ENCODE data around the gene ARHGEF4. TPM values are rescaled to one million over a fixed set of nuclear protein-coding genes. Genes with fewer than 3 reads are reported as not detected.

The ARHGEF4 gene
- total and polyA plus RNA-seq, 5 donors from 2014 or later, result 0.22 to 1.7 (median 0.48) TPM; not detected in 1

- Mint-ChIP-seq H3K36me3 (no peaks in the 10 kb centered on the region), H3K4me3 (no peak overlapping the region), H3K27ac (no peak overlapping the region), H3K9me3 (no peaks in the 10 kb centered on the region), H3K27me3 (peaks cover 5% of the 10 kb centered on the region), H3K4me1 (no peaks in the 10 kb centered on the region)
- Histone ChIP-seq H3K36me3 (ENCODE audit: control insufficient read depth, insufficient read depth, low read length) (no peaks in the 10 kb centered on the region), H3K27ac (ENCODE audit: insufficient read depth, low read length, poor library complexity, severe bottlenecking) (no peak overlapping the region), H3K27me3 (ENCODE audit: control insufficient read depth, insufficient read depth, low read length) (peaks cover 2% of the 10 kb centered on the region), H3K4me1 (ENCODE audit: control insufficient read depth, insufficient read depth, low read length, poor library complexity, severe bottlenecking) (no peaks in the 10 kb centered on the region), H3K9me3 (ENCODE audit: control insufficient read depth in 2 of 2, low read length in 2 of 2) (no peaks in the 10 kb centered on the region), H3K4me3 (ENCODE audit: low read depth, low read length) (no peak overlapping the region)
- DNase-seq (no peak), ATAC-seq (ENCODE audit: low read depth in 2 of 2) (no peak)
These were observed 85.7 kb downstream of the ARHGEF4 start for GRCh38 chr2:130922417-130922816.

GRCh38 chr2:130928385-130928784 lies 91.7 kb downstream of the ARHGEF4 start:
- Histone ChIP-seq H3K36me3 (ENCODE audit: control insufficient read depth, insufficient read depth, low read length) (no peaks in the 10 kb centered on the region), H3K27me3 (ENCODE audit: control insufficient read depth, insufficient read depth, low read length) (peaks cover 8% of the 10 kb centered on the region), H3K9me3 (ENCODE audit: control insufficient read depth in 2 of 2, low read length in 2 of 2) (peaks cover 0 to 5% of the 10 kb centered on the region in 2 experiments), H3K4me3 (ENCODE audit: low read depth, low read length) (no peak overlapping the region), H3K4me1 (ENCODE audit: control insufficient read depth, insufficient read depth, low read length, poor library complexity, severe bottlenecking) (no peaks in the 10 kb centered on the region), H3K27ac (ENCODE audit: insufficient read depth, low read length, poor library complexity, severe bottlenecking) (no peak overlapping the region)
- Mint-ChIP-seq H3K27ac (no peak overlapping the region), H3K4me3 (no peak overlapping the region), H3K4me1 (no peaks in the 10 kb centered on the region), H3K36me3 (no peaks in the 10 kb centered on the region), H3K27me3 (peaks cover 25% of the 10 kb centered on the region), H3K9me3 (peaks cover 0 to 8% (median 3%) of the 10 kb centered on the region in 7 donors)
- ATAC-seq (ENCODE audit: low read depth in 2 of 2) (no peak), DNase-seq (no peak)

GRCh38 chr2:130930740-130931659 lies 94.3 kb downstream of the ARHGEF4 start:
- Mint-ChIP-seq H3K36me3 (no peaks in the 10 kb centered on the region), H3K4me1 (no peaks in the 10 kb centered on the region), H3K27ac (no peak overlapping the region), H3K9me3 (peaks cover 0 to 10% (median 3%) of the 10 kb centered on the region in 7 donors), H3K27me3 (peaks cover 35% of the 10 kb centered on the region), H3K4me3 (no peak overlapping the region)
- Histone ChIP-seq H3K9me3 (ENCODE audit: control insufficient read depth in 2 of 2, low read length in 2 of 2) (peaks cover 0 to 5% of the 10 kb centered on the region in 2 experiments), H3K4me1 (ENCODE audit: control insufficient read depth, insufficient read depth, low read length, poor library complexity, severe bottlenecking) (no peaks in the 10 kb centered on the region), H3K36me3 (ENCODE audit: control insufficient read depth, insufficient read depth, low read length) (no peaks in the 10 kb centered on the region), H3K27me3 (ENCODE audit: control insufficient read depth, insufficient read depth, low read length) (peaks cover 8% of the 10 kb centered on the region), H3K4me3 (ENCODE audit: low read depth, low read length) (no peak overlapping the region), H3K27ac (ENCODE audit: insufficient read depth, low read length, poor library complexity, severe bottlenecking) (no peak overlapping the region)
- no peak for ATAC-seq (ENCODE audit: low read depth in 2 of 2)
- no peak for DNase-seq

- Mint-ChIP-seq H3K36me3 (no peaks in the 10 kb centered on the region), H3K4me3 (no peak overlapping the region), H3K9me3 (peaks cover 0 to 14% (median 4%) of the 10 kb centered on the region in 7 donors), H3K27ac (no peak overlapping the region), H3K4me1 (no peaks in the 10 kb centered on the region), H3K27me3 (peaks cover 36% of the 10 kb centered on the region)
- Histone ChIP-seq H3K4me1 (ENCODE audit: control insufficient read depth, insufficient read depth, low read length, poor library complexity, severe bottlenecking) (no peaks in the 10 kb centered on the region), H3K4me3 (ENCODE audit: low read depth, low read length) (no peak overlapping the region), H3K9me3 (ENCODE audit: control insufficient read depth in 2 of 2, low read length in 2 of 2) (peaks cover 0 to 4% of the 10 kb centered on the region in 2 experiments), H3K36me3 (ENCODE audit: control insufficient read depth, insufficient read depth, low read length) (no peaks in the 10 kb centered on the region), H3K27ac (ENCODE audit: insufficient read depth, low read length, poor library complexity, severe bottlenecking) (no peak overlapping the region), H3K27me3 (ENCODE audit: control insufficient read depth, insufficient read depth, low read length) (no peaks in the 10 kb centered on the region)
- DNase-seq (no peak), ATAC-seq (ENCODE audit: low read depth in 2 of 2) (no peak)
These were observed 96.8 kb downstream of the ARHGEF4 start for GRCh38 chr2:130933501-130933900.

GRCh38 chr2:130936451-130936850 lies 99.7 kb downstream of the ARHGEF4 start:
- DNase-seq, result no peak
- Mint-ChIP-seq H3K27ac (no peak overlapping the region), H3K4me3 (no peak overlapping the region), H3K36me3 (no peaks in the 10 kb centered on the region), H3K27me3 (peaks cover 29% of the 10 kb centered on the region), H3K4me1 (no peaks in the 10 kb centered on the region), H3K9me3 (peaks cover 0 to 11% (median 4%) of the 10 kb centered on the region in 7 donors)
- H3K9me3 ChIP-seq (ENCODE audit: control insufficient read depth in 2 of 2, low read length in 2 of 2), result peaks cover 0 to 3% of the 10 kb centered on the region in 2 experiments
- ATAC-seq (ENCODE audit: low read depth in 2 of 2), result no peak
- no peaks in the 10 kb centered on the region for H3K4me1 ChIP-seq (ENCODE audit: control insufficient read depth, insufficient read depth, low read length, poor library complexity, severe bottlenecking)
- H3K4me3 ChIP-seq (ENCODE audit: low read depth, low read length), result no peak overlapping the region
- no peaks in the 10 kb centered on the region for H3K27me3 ChIP-seq (ENCODE audit: control insufficient read depth, insufficient read depth, low read length)
- no peaks in the 10 kb centered on the region for H3K36me3 ChIP-seq (ENCODE audit: control insufficient read depth, insufficient read depth, low read length)
- no peak overlapping the region for H3K27ac ChIP-seq (ENCODE audit: insufficient read depth, low read length, poor library complexity, severe bottlenecking)

- Histone ChIP-seq H3K27ac (ENCODE audit: insufficient read depth, low read length, poor library complexity, severe bottlenecking) (no peak overlapping the region), H3K36me3 (ENCODE audit: control insufficient read depth, insufficient read depth, low read length) (no peaks in the 10 kb centered on the region), H3K27me3 (ENCODE audit: control insufficient read depth, insufficient read depth, low read length) (no peaks in the 10 kb centered on the region), H3K4me1 (ENCODE audit: control insufficient read depth, insufficient read depth, low read length, poor library complexity, severe bottlenecking) (no peaks in the 10 kb centered on the region), H3K9me3 (ENCODE audit: control insufficient read depth in 2 of 2, low read length in 2 of 2) (peaks cover 20% of the 10 kb centered on the region in 2 experiments), H3K4me3 (ENCODE audit: low read depth, low read length) (no peak overlapping the region)
- peaks cover 0 to 34% (median 15%) of the 10 kb centered on the region in 7 donors for H3K9me3 Mint-ChIP-seq
- no peaks in the 10 kb centered on the region for H3K36me3 Mint-ChIP-seq
- no peak overlapping the region for H3K27ac Mint-ChIP-seq
- peaks cover 9% of the 10 kb centered on the region for H3K27me3 Mint-ChIP-seq
- no peak for DNase-seq
- H3K4me1 Mint-ChIP-seq, result no peaks in the 10 kb centered on the region
- no peak overlapping the region for H3K4me3 Mint-ChIP-seq
- ATAC-seq (ENCODE audit: low read depth in 2 of 2), result no peak
These were observed 111.3 kb downstream of the ARHGEF4 start for GRCh38 chr2:130947967-130948366.

- H3K27ac Mint-ChIP-seq, result no peak overlapping the region
These were observed 113.2 kb downstream of the ARHGEF4 start for GRCh38 chr2:130949954-130950353.

More at GRCh38 chr2:130949954-130950353, 113.2 kb downstream of the ARHGEF4 start:
- Mint-ChIP-seq H3K4me3 (no peak overlapping the region), H3K36me3 (no peaks in the 10 kb centered on the region), H3K27me3 (peaks cover 8% of the 10 kb centered on the region), H3K9me3 (peaks cover 5 to 38% (median 14%) of the 10 kb centered on the region in 7 donors), H3K4me1 (no peaks in the 10 kb centered on the region)
- peaks cover 7 to 13% of the 10 kb centered on the region in 2 experiments for H3K9me3 ChIP-seq (ENCODE audit: control insufficient read depth in 2 of 2, low read length in 2 of 2)
- H3K36me3 ChIP-seq (ENCODE audit: control insufficient read depth, insufficient read depth, low read length), result no peaks in the 10 kb centered on the region
- DNase-seq (no peak), ATAC-seq (ENCODE audit: low read depth in 2 of 2) (no peak)
- H3K27me3 ChIP-seq (ENCODE audit: control insufficient read depth, insufficient read depth, low read length), result no peaks in the 10 kb centered on the region
- no peak overlapping the region for H3K27ac ChIP-seq (ENCODE audit: insufficient read depth, low read length, poor library complexity, severe bottlenecking)
- H3K4me1 ChIP-seq (ENCODE audit: control insufficient read depth, insufficient read depth, low read length, poor library complexity, severe bottlenecking), result no peaks in the 10 kb centered on the region
- H3K4me3 ChIP-seq (ENCODE audit: low read depth, low read length), result no peak overlapping the region
